WTC11 (cell line): Measurements from ENCODE around the gene SMOC2. TPM values are rescaled to one million over a fixed set of nuclear protein-coding genes. Genes with fewer than 3 reads are reported as not detected.

Experiments
- ATAC-seq: fragments of 200-7000 bp; cut with Tn5 transposase; 2 replicates; pipeline ENCODE4 v1.10.0; 2021; ENCODE audit warnings: mild to moderate bottlenecking, moderate library complexity
- CTCF ChIA-PET: fragments of 300-600 bp; sonication (Branson Sonifier 250); formaldehyde crosslinking; loops from one replicate; lab custom pipeline; 2021; ENCODE audit warnings: antibody characterized with exemption; lab: Charles Lee
- POLR2A ChIA-PET: fragments of 350-600 bp; sonication (Branson Sonifier 250); formaldehyde crosslinking; loops from one replicate; lab custom pipeline; 2021; ENCODE audit warnings: antibody characterized with exemption; lab: Charles Lee
- DNase-seq: peaks from one replicate; pipeline ENCODE4 v3.0.0; 2021; ENCODE audit warnings: low spot score
- H3K27ac Mint-ChIP-seq: 2 replicates; pipeline ENCODE4 v1.8.0; 2021; ENCODE audit warnings: mixed read lengths
- H3K27me3 Mint-ChIP-seq: 2 replicates; pipeline ENCODE4 v1.8.0; 2021; ENCODE audit warnings: low read depth, mild to moderate bottlenecking, moderate library complexity, mixed read lengths
- H3K36me3 Mint-ChIP-seq: 2 replicates; pipeline ENCODE4 v1.8.0; 2021; ENCODE audit warnings: mixed read lengths
- H3K4me1 Mint-ChIP-seq: 2 replicates; pipeline ENCODE4 v1.8.0; 2022; ENCODE audit warnings: mixed read lengths
- H3K4me3 Mint-ChIP-seq: 2 replicates; pipeline ENCODE4 v1.8.0; 2021; ENCODE audit warnings: mild to moderate bottlenecking, moderate library complexity, mixed read lengths
- H3K9me3 Mint-ChIP-seq: 2 replicates; pipeline ENCODE4 v1.8.0; 2021; ENCODE audit warnings: mixed read lengths
- ARID4B ChIP-seq: sonication (generic); formaldehyde crosslinking; IDR thresholded peaks from 2 replicates; pipeline ENCODE4 v1.8.0; 2023; ENCODE audit warnings: missing genetic modification reagents, mild to moderate bottlenecking, borderline replicate concordance
- ATF6 ChIP-seq: sonication (generic); formaldehyde crosslinking; IDR thresholded peaks from 2 replicates; pipeline ENCODE4 v1.8.1; 2023; ENCODE audit warnings: mild to moderate bottlenecking, missing genetic modification reagents
- CDX4 ChIP-seq: fragments of 250-450 bp; sonication (Bioruptor Pico); IDR thresholded peaks from 2 replicates; pipeline ENCODE4 v1.9.0; 2021; ENCODE audit warnings: moderate library complexity, mild to moderate bottlenecking, inconsistent platforms, borderline replicate concordance
- CREB1 ChIP-seq: sonication (generic); formaldehyde crosslinking; IDR thresholded peaks from 2 replicates; pipeline ENCODE4 v1.8.0; 2023; ENCODE audit warnings: mild to moderate bottlenecking, missing genetic modification reagents
- CREM ChIP-seq: sonication (generic); formaldehyde crosslinking; IDR thresholded peaks from 2 replicates; pipeline ENCODE4 v1.8.1; 2022; ENCODE audit warnings: mild to moderate bottlenecking, missing genetic modification reagents, moderate library complexity
- EMX1 ChIP-seq: fragments of 250-450 bp; sonication (Bioruptor Pico); IDR thresholded peaks from 2 replicates; pipeline ENCODE4 v1.8.0; 2021; ENCODE audit warnings: mild to moderate bottlenecking
- FOXK1 ChIP-seq: sonication (generic); formaldehyde crosslinking; IDR thresholded peaks from 2 replicates; pipeline ENCODE4 v1.8.0; 2022; ENCODE audit warnings: mild to moderate bottlenecking, moderate library complexity, missing genetic modification reagents
- GABPB1 ChIP-seq: sonication (generic); formaldehyde crosslinking; IDR thresholded peaks from 2 replicates; pipeline ENCODE4 v1.8.1; 2023; ENCODE audit warnings: mild to moderate bottlenecking, missing genetic modification reagents
- HMGA2 ChIP-seq: fragments of 250-450 bp; sonication (Bioruptor Pico); IDR thresholded peaks from 2 replicates; pipeline ENCODE4 v1.4.0; 2021; ENCODE audit warnings: mild to moderate bottlenecking, moderate library complexity
- JAZF1 ChIP-seq: fragments of 250-450 bp; sonication (Bioruptor Pico); IDR thresholded peaks from 2 replicates; pipeline ENCODE4 v1.9.0; 2021; ENCODE audit warnings: moderate library complexity, mild to moderate bottlenecking, inconsistent platforms
- MAX ChIP-seq: sonication (generic); formaldehyde crosslinking; IDR thresholded peaks from 2 replicates; pipeline ENCODE4 v1.8.0; 2022; ENCODE audit warnings: mild to moderate bottlenecking, missing genetic modification reagents
- MXD4 ChIP-seq: fragments of 250-450 bp; sonication (Bioruptor Pico); IDR thresholded peaks from 2 replicates; pipeline ENCODE4 v1.8.0; 2021; ENCODE audit warnings: mild to moderate bottlenecking, moderate library complexity, borderline replicate concordance
- PRDM15 ChIP-seq: sonication (generic); formaldehyde crosslinking; IDR thresholded peaks from 2 replicates; pipeline ENCODE4 v1.8.0; 2022; ENCODE audit warnings: missing genetic modification reagents
- TEAD1 ChIP-seq: sonication (generic); formaldehyde crosslinking; IDR thresholded peaks from 2 replicates; pipeline ENCODE4 v1.8.0; 2022; ENCODE audit warnings: mild to moderate bottlenecking, missing genetic modification reagents
- TP53 ChIP-seq: sonication (generic); formaldehyde crosslinking; IDR thresholded peaks from 2 replicates; pipeline ENCODE4 v1.8.1; 2023; ENCODE audit warnings: mild to moderate bottlenecking, missing genetic modification reagents
- ZNF219 ChIP-seq: sonication (generic); formaldehyde crosslinking; IDR thresholded peaks from 2 replicates; pipeline ENCODE4 v1.8.0; 2023; ENCODE audit warnings: missing genetic modification reagents, mild to moderate bottlenecking, borderline replicate concordance
- ZNF317 ChIP-seq: sonication (generic); formaldehyde crosslinking; IDR thresholded peaks from 2 replicates; pipeline ENCODE4 v1.8.1; 2023; ENCODE audit warnings: low read depth, mild to moderate bottlenecking, moderate library complexity, missing genetic modification reagents, borderline replicate concordance
- total RNA-seq: library from RNA; stranded (reverse); gene quantifications from 3 replicates; pipeline ENCODE4 v1.2.3, GENCODE V29; 2021

Gene SMOC2
- total RNA-seq, 1 experiment from 2014 or later: 3.9 TPM

- peaks cover 8% of the 10 kb centered on the region; the same call in 1 of the 2 replicates for H3K4me1 Mint-ChIP-seq
- POLR2A ChIA-PET: no interaction called here
- H3K36me3 Mint-ChIP-seq: no peaks in the 10 kb centered on the region
- no peak for TF ChIP-seq MAX (CRISPR knock-in tag)
- TF ChIP-seq CREM: no peak
- no peak for TF ChIP-seq MXD4 (CRISPR knock-in tag)
- no peak for TF ChIP-seq GABPB1 (CRISPR knock-in tag)
- no peak for TF ChIP-seq ZNF317 (CRISPR knock-in tag)
- no peak for TF ChIP-seq ZNF219 (CRISPR knock-in tag)
- no peak for TF ChIP-seq HMGA2 (CRISPR knock-in tag)
- no peak for TF ChIP-seq TP53 (CRISPR knock-in tag)
- TF ChIP-seq JAZF1 (CRISPR knock-in tag): no peak
- no peak for TF ChIP-seq TEAD1 (CRISPR knock-in tag)
- no peak for TF ChIP-seq CREB1
- CTCF ChIA-PET: interaction anchor here (0.7 kb wide), 1 partner anchor 1163 kb away, joined by 4 read pairs; no protein-coding TSS in a partner anchor
- DNase-seq (no peak), ATAC-seq (no peak)
- no peak overlapping the region for H3K27ac Mint-ChIP-seq
- H3K4me3 Mint-ChIP-seq: no peak overlapping the region
- peaks cover 4% of the 10 kb centered on the region; the same call in 1 of the 2 replicates for H3K27me3 Mint-ChIP-seq
- no peaks in the 10 kb centered on the region for H3K9me3 Mint-ChIP-seq
Observed at GRCh38 chr6:168514216-168514615, 73.2 kb downstream of the SMOC2 start.

GRCh38 chr6:168515376-168515775 lies 74.4 kb downstream of the SMOC2 start:
- TF ChIP-seq EMX1 (CRISPR knock-in tag) (no peak), MAX (CRISPR knock-in tag) (peak; percentile 69)
- ChIA-PET CTCF (no interaction called here), POLR2A (interaction anchor here (0.6 kb wide), 1 partner anchor 15 kb away, joined by 8 read pairs; no protein-coding TSS in a partner anchor)
- Mint-ChIP-seq H3K9me3 (no peaks in the 10 kb centered on the region), H3K36me3 (no peaks in the 10 kb centered on the region), H3K27ac (no peak overlapping the region), H3K27me3 (peaks cover 4% of the 10 kb centered on the region; the same call in 1 of the 2 replicates), H3K4me3 (no peak overlapping the region), H3K4me1 (peaks cover 8% of the 10 kb centered on the region; the same call in 1 of the 2 replicates)
- ATAC-seq: peak; percentile 97
- peak; percentile 40 for DNase-seq

- DNase-seq (no peak), ATAC-seq (no peak)
- Mint-ChIP-seq H3K4me3 (no peak overlapping the region), H3K4me1 (peaks cover 8% of the 10 kb centered on the region; the same call in 1 of the 2 replicates), H3K27ac (no peak overlapping the region), H3K9me3 (peaks cover under 1% of the 10 kb centered on the region), H3K27me3 (peaks cover 4% of the 10 kb centered on the region; the same call in 1 of the 2 replicates), H3K36me3 (no peaks in the 10 kb centered on the region)
- CTCF ChIA-PET: interaction anchor here (1.5 kb wide), 1 partner anchor 65 kb away, joined by 4 read pairs; no protein-coding TSS in a partner anchor
- POLR2A ChIA-PET: interaction anchor here (0.9 kb wide), 1 partner anchor 9 kb away, joined by 3 read pairs; no protein-coding TSS in a partner anchor
- no peak for TF ChIP-seq TP53 (CRISPR knock-in tag)
- TF ChIP-seq FOXK1 (CRISPR knock-in tag): no peak
- no peak for TF ChIP-seq ARID4B (CRISPR knock-in tag)
- no peak for TF ChIP-seq CDX4 (CRISPR knock-in tag)
- no peak for TF ChIP-seq ATF6 (CRISPR knock-in tag)
- TF ChIP-seq PRDM15: no peak
Observed at GRCh38 chr6:168516944-168517741, 76.2 kb downstream of the SMOC2 start.
